ENCODE results near the gene ZSCAN22.

ZSCAN22 gene

GRCh38 chr19:58279925-58280316 lies 46.9 kb upstream of the ZSCAN22 start:
- no peak for TF ChIP-seq CTCF (IDR thresholded peaks at IDR 0.05; ENCODE audit: borderline replicate concordance, control extremely low read depth, extremely low read depth, insufficient read depth, missing control alignments)
- in situ Hi-C loops (cut with MboI; ENCODE audit: low sequenced_read_pairs, unreplicated experiment) = no loop called here
- DNase-seq (ENCODE audit: low spot score) = no peak

GRCh38 chr19:58284199-58284598 lies 42.6 kb upstream of the ZSCAN22 start:
- TF ChIP-seq CTCF (IDR thresholded peaks at IDR 0.05; ENCODE audit: borderline replicate concordance, control extremely low read depth, extremely low read depth, insufficient read depth, missing control alignments) = no peak
- in situ Hi-C loops (cut with MboI; ENCODE audit: low sequenced_read_pairs, unreplicated experiment) = no loop called here

GRCh38 chr19:58291943-58292342 lies 34.9 kb upstream of the ZSCAN22 start:
- in situ Hi-C loops (cut with MboI; ENCODE audit: low sequenced_read_pairs, unreplicated experiment) = no loop called here
- no peak for DNase-seq (ENCODE audit: low spot score)
- TF ChIP-seq CTCF (IDR thresholded peaks at IDR 0.05; ENCODE audit: borderline replicate concordance, control extremely low read depth, extremely low read depth, insufficient read depth, missing control alignments) = no peak

More at GRCh38 chr19:58284199-58284598, 42.6 kb upstream of the ZSCAN22 start:
- no peak for DNase-seq (ENCODE audit: low spot score)

GRCh38 chr19:58294743-58295374 lies 31.9 kb upstream of the ZSCAN22 start:
- no peak for TF ChIP-seq CTCF (IDR thresholded peaks at IDR 0.05; ENCODE audit: borderline replicate concordance, control extremely low read depth, extremely low read depth, insufficient read depth, missing control alignments)
- in situ Hi-C loops (cut with MboI; ENCODE audit: low sequenced_read_pairs, unreplicated experiment) = no loop called here

DNA sequence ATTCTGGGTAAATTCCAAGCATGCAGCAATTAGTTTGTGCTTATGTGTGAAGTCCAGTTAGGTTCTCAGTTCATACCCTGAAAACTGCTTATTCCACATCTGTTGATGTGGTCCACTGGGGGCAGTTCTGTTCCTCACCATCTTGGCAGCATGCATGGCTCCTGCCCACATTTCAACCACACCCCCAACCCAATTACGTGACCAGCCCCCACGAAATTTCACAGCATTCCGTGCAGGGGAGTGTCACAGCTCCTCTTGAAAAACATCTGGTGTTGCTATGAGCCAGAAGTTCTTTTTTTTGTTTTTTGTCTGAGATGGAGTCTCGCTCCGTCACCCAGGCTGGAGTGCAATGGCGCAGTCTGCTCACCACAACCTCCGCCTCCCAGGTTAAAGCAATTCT lies 30.7 kb upstream of the ZSCAN22 start:
- no peak for DNase-seq (ENCODE audit: low spot score)
- TF ChIP-seq CTCF (IDR thresholded peaks at IDR 0.05; ENCODE audit: borderline replicate concordance, control extremely low read depth, extremely low read depth, insufficient read depth, missing control alignments) = no peak
- in situ Hi-C loops (cut with MboI; ENCODE audit: low sequenced_read_pairs, unreplicated experiment) = no loop called here

More at GRCh38 chr19:58294743-58295374, 31.9 kb upstream of the ZSCAN22 start:
- no peak for DNase-seq (ENCODE audit: low spot score)

- no peak for TF ChIP-seq CTCF (IDR thresholded peaks at IDR 0.05; ENCODE audit: borderline replicate concordance, control extremely low read depth, extremely low read depth, insufficient read depth, missing control alignments)
- DNase-seq (ENCODE audit: low spot score) = no peak
- in situ Hi-C loops (cut with MboI; ENCODE audit: low sequenced_read_pairs, unreplicated experiment) = no loop called here
Observed at GRCh38 chr19:58300620-58301019, 26.2 kb upstream of the ZSCAN22 start.
